GM19025 (cell line): ENCODE measurements around the gene ZDHHC11B.
"Not testable (repeated sequence)": the region's sequence is repeated elsewhere in the genome, so short reads cannot be mapped to it uniquely, and the experiment has no call there.

Source experiments
- ATAC-seq: cut with Tn5 transposase; IDR thresholded peaks from one replicate; pipeline ENCODE4 v1.9.1; 2021; ENCODE audit warnings: mild to moderate bottlenecking, low read depth, moderate library complexity; ENCODE audit not compliant: unreplicated experiment

The ZDHHC11B gene

GRCh38 chr5:784428-785177 lies at the start of gene ZDHHC11B:
ZDHHC11B (minus strand) TSS chr5:784729; CDS start chr5:766919, 17,810 bp downstream.
- not testable (repeated sequence) for ATAC-seq

GRCh38 chr5:834013-834412 lies 49.5 kb upstream of the ZDHHC11B start:
- not testable (repeated sequence) for ATAC-seq

GRCh38 chr5:828194-828593 lies 43.7 kb upstream of the ZDHHC11B start:
- ATAC-seq: not testable (repeated sequence)

- not testable (repeated sequence) for ATAC-seq
Measured at GRCh38 chr5:825544-825943, 41.0 kb upstream of the ZDHHC11B start.

GRCh38 chr5:821504-821903 lies 37.0 kb upstream of the ZDHHC11B start:
- no peak for ATAC-seq

- ATAC-seq: no peak
Measured at GRCh38 chr5:820245-820644, 35.7 kb upstream of the ZDHHC11B start.

GRCh38 chr5:819078-819477 lies 34.5 kb upstream of the ZDHHC11B start:
- ATAC-seq: no peak

GRCh38 chr5:816176-816575 lies 31.6 kb upstream of the ZDHHC11B start:
- ATAC-seq: no peak

GRCh38 chr5:815449-815848 lies 30.9 kb upstream of the ZDHHC11B start:
- no peak for ATAC-seq

- ATAC-seq: not testable (repeated sequence)
Measured at GRCh38 chr5:813575-813974, 29.0 kb upstream of the ZDHHC11B start.

- not testable (repeated sequence) for ATAC-seq
Measured at GRCh38 chr5:811384-811783, 26.9 kb upstream of the ZDHHC11B start.

- not testable (repeated sequence) for ATAC-seq
Measured at GRCh38 chr5:807719-808514, 23.4 kb upstream of the ZDHHC11B start.

GRCh38 chr5:801472-801871 lies 16.9 kb upstream of the ZDHHC11B start:
- no peak for ATAC-seq

GRCh38 chr5:801055-801454 lies 16.5 kb upstream of the ZDHHC11B start:
- ATAC-seq: not testable (repeated sequence)

- not testable (repeated sequence) for ATAC-seq
Measured at GRCh38 chr5:798505-799138, 14.1 kb upstream of the ZDHHC11B start.

- ATAC-seq: not testable (repeated sequence)
Measured at GRCh38 chr5:797986-798385, 13.5 kb upstream of the ZDHHC11B start.

- ATAC-seq: not testable (repeated sequence)
Measured at GRCh38 chr5:795873-796272, 11.3 kb upstream of the ZDHHC11B start.

GRCh38 chr5:794948-795347 lies 10.4 kb upstream of the ZDHHC11B start:
- not testable (repeated sequence) for ATAC-seq

- not testable (repeated sequence) for ATAC-seq
Measured at GRCh38 chr5:788703-789102, 4.2 kb upstream of the ZDHHC11B start.

GRCh38 chr5:787857-788233 lies 3.3 kb upstream of the ZDHHC11B start:
- ATAC-seq: not testable (repeated sequence)

GRCh38 chr5:787224-787856 lies 2.8 kb upstream of the ZDHHC11B start:
- not testable (repeated sequence) for ATAC-seq
